Rectal smooth muscle tissue (tissue), 1 donor: ENCODE measurements around the gene NCF4.
A peak's percentile ranks its signal among the peaks of the same experiment; 100 is the strongest.

Experiments used
- H3K27ac ChIP-seq: one replicate; pipeline ENCODE4 v1.7.0; 2013; ENCODE audit warnings: low read depth, low read length, inconsistent platforms
- H3K27me3 ChIP-seq: one replicate; pipeline ENCODE4 v1.7.0; 2013; ENCODE audit warnings: low read length; ENCODE audit not compliant: control insufficient read depth, insufficient read depth
- H3K36me3 ChIP-seq: one replicate; pipeline ENCODE4 v1.7.0; 2013; ENCODE audit warnings: low read length; ENCODE audit not compliant: control insufficient read depth, insufficient read depth
- H3K4me1 ChIP-seq: one replicate; pipeline ENCODE4 v1.7.0; 2013; ENCODE audit warnings: low read length; ENCODE audit not compliant: control insufficient read depth, insufficient read depth
- H3K4me3 ChIP-seq: one replicate; pipeline ENCODE4 v1.7.0; 2013; ENCODE audit warnings: low read length
- H3K9ac ChIP-seq: one replicate; pipeline ENCODE4 v1.7.0; 2013; ENCODE audit warnings: low read length

Gene NCF4

GRCh38 chr22:36860821-36861659 is at the start of gene NCF4:
Gene NCF4 (plus strand): TSS chr22:36861006. CDS start chr22:36861172, 166 bp downstream.
- peak within 1 kb of the TSS; percentile 42 for H3K4me3 ChIP-seq
- H3K36me3 ChIP-seq, result no peaks in the 10 kb centered on the region
- H3K27me3 ChIP-seq, result peaks cover 4% of the 10 kb centered on the region
- H3K9ac ChIP-seq, result no peak within 1 kb of the TSS
- peak within 1 kb of the TSS; percentile 5 for H3K27ac ChIP-seq
- peaks cover 1% of the 10 kb centered on the region for H3K4me1 ChIP-seq

GRCh38 chr22:36811094-36811800 is 49.6 kb upstream of the NCF4 start:
- Histone ChIP-seq H3K36me3 (no peaks in the 10 kb centered on the region), H3K4me1 (no peaks in the 10 kb centered on the region), H3K9ac (no peak overlapping the region), H3K27me3 (peaks cover 3% of the 10 kb centered on the region), H3K4me3 (no peak overlapping the region), H3K27ac (no peak overlapping the region)

- Histone ChIP-seq H3K27ac (no peak overlapping the region), H3K4me3 (no peak overlapping the region), H3K4me1 (no peaks in the 10 kb centered on the region), H3K36me3 (no peaks in the 10 kb centered on the region), H3K27me3 (peaks cover 32% of the 10 kb centered on the region), H3K9ac (no peak overlapping the region)
Measured at GRCh38 chr22:36814801-36815200, 46.0 kb upstream of the NCF4 start.

- Histone ChIP-seq H3K4me3 (no peak overlapping the region), H3K36me3 (no peaks in the 10 kb centered on the region), H3K27ac (no peak overlapping the region), H3K4me1 (no peaks in the 10 kb centered on the region), H3K9ac (no peak overlapping the region), H3K27me3 (peaks cover 34% of the 10 kb centered on the region)
Measured at GRCh38 chr22:36815558-36816338, 45.1 kb upstream of the NCF4 start.

GRCh38 chr22:36816339-36816635 is 44.5 kb upstream of the NCF4 start:
- Histone ChIP-seq H3K4me1 (no peaks in the 10 kb centered on the region), H3K36me3 (no peaks in the 10 kb centered on the region), H3K9ac (no peak overlapping the region), H3K27ac (no peak overlapping the region), H3K27me3 (peaks cover 34% of the 10 kb centered on the region), H3K4me3 (peak overlapping the region; percentile 29)

- Histone ChIP-seq H3K27ac (no peak within 1 kb of the TSS), H3K36me3 (no peaks in the 10 kb centered on the region), H3K4me1 (no peaks in the 10 kb centered on the region), H3K27me3 (peaks cover 34% of the 10 kb centered on the region), H3K4me3 (peak within 1 kb of the TSS; percentile 29), H3K9ac (no peak within 1 kb of the TSS)
Measured at GRCh38 chr22:36816636-36817524, 43.9 kb upstream of the NCF4 start, which contains the start of gene PVALB. Gene PVALB (minus strand): TSS chr22:36817035. CDS start chr22:36817005, 30 bp downstream.

- Histone ChIP-seq H3K36me3 (no peaks in the 10 kb centered on the region), H3K4me3 (no peak overlapping the region), H3K27ac (no peak overlapping the region), H3K4me1 (no peaks in the 10 kb centered on the region), H3K9ac (no peak overlapping the region), H3K27me3 (peaks cover 34% of the 10 kb centered on the region)
Measured at GRCh38 chr22:36817525-36817848, 43.3 kb upstream of the NCF4 start.

GRCh38 chr22:36818010-36818642 is 42.7 kb upstream of the NCF4 start:
- H3K9ac ChIP-seq, result no peak overlapping the region
- no peaks in the 10 kb centered on the region for H3K36me3 ChIP-seq
- no peaks in the 10 kb centered on the region for H3K4me1 ChIP-seq
- no peak overlapping the region for H3K27ac ChIP-seq
- no peak overlapping the region for H3K4me3 ChIP-seq
- peaks cover 34% of the 10 kb centered on the region for H3K27me3 ChIP-seq

- H3K9ac ChIP-seq, result no peak overlapping the region
- no peak overlapping the region for H3K27ac ChIP-seq
- H3K4me1 ChIP-seq, result no peaks in the 10 kb centered on the region
- peaks cover 30% of the 10 kb centered on the region for H3K27me3 ChIP-seq
- no peaks in the 10 kb centered on the region for H3K36me3 ChIP-seq
- H3K4me3 ChIP-seq, result no peak overlapping the region
Measured at GRCh38 chr22:36819112-36819511, 41.7 kb upstream of the NCF4 start.

- Histone ChIP-seq H3K27me3 (peaks cover 22% of the 10 kb centered on the region), H3K4me3 (no peak overlapping the region)
Measured at GRCh38 chr22:36822581-36822980, 38.2 kb upstream of the NCF4 start.

GRCh38 chr22:36823186-36823839 is 37.5 kb upstream of the NCF4 start:
- no peak overlapping the region for H3K9ac ChIP-seq
- H3K4me3 ChIP-seq, result no peak overlapping the region
- no peak overlapping the region for H3K27ac ChIP-seq
- peaks cover 7% of the 10 kb centered on the region for H3K4me1 ChIP-seq
- H3K36me3 ChIP-seq, result no peaks in the 10 kb centered on the region
- H3K27me3 ChIP-seq, result peaks cover 15% of the 10 kb centered on the region

More at GRCh38 chr22:36822581-36822980, 38.2 kb upstream of the NCF4 start:
- Histone ChIP-seq H3K36me3 (no peaks in the 10 kb centered on the region), H3K4me1 (peaks cover 7% of the 10 kb centered on the region), H3K9ac (no peak overlapping the region), H3K27ac (no peak overlapping the region)
